ENCODE data around the gene RIMBP2.

GRCh38 chr12:130367003-130367402 lies 349.1 kb downstream of the RIMBP2 start:
- TF ChIP-seq POLR2A (IDR thresholded peaks at IDR 0.05) (no peak), CTCF (IDR thresholded peaks at IDR 0.05) (no peak)

Measured in lower leg skin (tissue), 3 donors.